ENCODE data around the gene KCNJ15. TPM values are rescaled to one million over a fixed set of nuclear protein-coding genes. Genes with fewer than 3 reads are reported as not detected.

KCNJ15 gene
- total RNA-seq, 2 donors from 2014 or later, result 23.1 to 27.5 TPM

DNA sequence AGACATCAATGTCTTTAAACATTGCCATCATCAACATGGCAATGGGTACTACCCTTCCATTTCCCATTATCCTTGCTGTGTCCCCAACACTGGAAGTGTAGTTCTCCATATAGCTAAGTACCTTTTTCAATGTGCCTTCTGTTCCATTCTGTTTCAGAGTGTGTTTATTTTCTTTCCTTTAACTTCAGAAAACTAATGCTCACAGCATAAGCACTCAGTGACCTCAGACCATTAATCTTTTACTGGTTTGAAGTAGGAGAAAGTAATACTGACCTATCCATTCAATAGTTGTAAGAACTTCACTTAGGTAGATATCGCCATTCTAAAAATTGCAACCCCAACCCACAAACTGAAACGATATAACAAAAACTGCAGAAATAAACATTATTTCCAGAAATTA, 37.8 kb downstream of the KCNJ15 start:
- H3K27me3 ChIP-seq, result no peaks in the 10 kb centered on the region
- DNase-seq (no peak), ATAC-seq (no peak)
- intact Hi-C loops (cut with DNase I), result no loop called here
- no peak overlapping the region for H3K27ac ChIP-seq
- 82 to 97% methylated on average over 2 of the region's 2 CpGs for WGBS, 2 donors
- no peak overlapping the region for H3K4me3 ChIP-seq
- peaks cover 16% of the 10 kb centered on the region for H3K4me1 ChIP-seq
- no peaks in the 10 kb centered on the region for H3K9me3 ChIP-seq
- no peak for TF ChIP-seq POLR2A (IDR thresholded peaks at IDR 0.05)
- TF ChIP-seq, protein P1, sequence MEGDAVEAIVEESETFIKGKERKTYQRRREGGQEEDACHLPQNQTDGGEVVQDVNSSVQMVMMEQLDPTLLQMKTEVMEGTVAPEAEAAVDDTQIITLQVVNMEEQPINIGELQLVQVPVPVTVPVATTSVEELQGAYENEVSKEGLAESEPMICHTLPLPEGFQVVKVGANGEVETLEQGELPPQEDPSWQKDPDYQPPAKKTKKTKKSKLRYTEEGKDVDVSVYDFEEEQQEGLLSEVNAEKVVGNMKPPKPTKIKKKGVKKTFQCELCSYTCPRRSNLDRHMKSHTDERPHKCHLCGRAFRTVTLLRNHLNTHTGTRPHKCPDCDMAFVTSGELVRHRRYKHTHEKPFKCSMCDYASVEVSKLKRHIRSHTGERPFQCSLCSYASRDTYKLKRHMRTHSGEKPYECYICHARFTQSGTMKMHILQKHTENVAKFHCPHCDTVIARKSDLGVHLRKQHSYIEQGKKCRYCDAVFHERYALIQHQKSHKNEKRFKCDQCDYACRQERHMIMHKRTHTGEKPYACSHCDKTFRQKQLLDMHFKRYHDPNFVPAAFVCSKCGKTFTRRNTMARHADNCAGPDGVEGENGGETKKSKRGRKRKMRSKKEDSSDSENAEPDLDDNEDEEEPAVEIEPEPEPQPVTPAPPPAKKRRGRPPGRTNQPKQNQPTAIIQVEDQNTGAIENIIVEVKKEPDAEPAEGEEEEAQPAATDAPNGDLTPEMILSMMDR (IDR thresholded peaks at IDR 0.05), result no peak
- no peaks in the 10 kb centered on the region for H3K36me3 ChIP-seq (replicated peaks in 1 of 2; ENCODE audit: insufficient read depth in 1 of 2, low read depth in 2 of 2)

DNA sequence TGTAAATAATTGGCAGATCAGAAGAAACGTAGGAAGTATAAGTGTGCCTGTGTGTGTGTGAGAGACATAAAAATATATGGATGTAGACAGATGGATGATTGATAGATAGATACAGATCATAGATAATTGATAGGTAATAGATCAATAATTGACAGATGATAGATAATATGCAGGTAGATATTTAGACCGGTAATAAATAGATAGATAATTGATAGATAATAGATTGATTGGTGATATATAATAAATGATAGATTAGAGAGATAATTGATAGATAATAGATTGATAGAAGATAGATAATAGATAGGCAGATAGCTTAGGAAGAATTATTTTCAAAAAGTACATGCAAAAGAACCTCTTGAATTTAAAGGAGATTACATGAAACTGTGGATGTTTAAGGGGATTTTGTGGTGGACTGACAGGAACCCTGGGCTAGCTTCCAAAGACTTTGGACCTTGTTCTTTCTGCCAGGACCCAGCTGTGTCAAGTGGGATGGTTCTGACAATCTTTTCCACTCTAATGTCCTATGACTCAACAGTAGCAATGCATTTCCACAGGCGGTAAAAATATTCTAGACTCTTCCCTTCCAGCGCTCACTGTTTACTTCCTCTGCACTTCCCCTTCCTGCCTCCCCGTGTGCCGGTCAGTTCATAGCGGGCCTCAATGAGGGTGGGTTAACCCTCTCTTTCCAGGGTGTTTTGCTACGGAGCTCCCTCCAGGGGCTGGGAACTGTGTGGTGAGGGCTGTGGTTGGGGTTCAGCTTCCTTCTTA, 39.4 kb downstream of the KCNJ15 start:
- peak; percentile 24 for ATAC-seq
- H3K36me3 ChIP-seq (replicated peaks in 1 of 2; ENCODE audit: insufficient read depth in 1 of 2, low read depth in 2 of 2), result no peaks in the 10 kb centered on the region
- no peak for DNase-seq
- no peak for TF ChIP-seq POLR2A (IDR thresholded peaks at IDR 0.05)
- TF ChIP-seq, protein P1 (IDR thresholded peaks at IDR 0.05), result no peak
- H3K27ac ChIP-seq, result no peak overlapping the region
- H3K4me3 ChIP-seq, result no peak overlapping the region
- H3K9me3 ChIP-seq, result no peaks in the 10 kb centered on the region
- peaks cover 16% of the 10 kb centered on the region for H3K4me1 ChIP-seq
- H3K27me3 ChIP-seq, result no peaks in the 10 kb centered on the region
- intact Hi-C loops (cut with DNase I), result no loop called here
- 33 to 40% methylated on average over 8 of the region's 8 CpGs for WGBS, 2 donors

DNA sequence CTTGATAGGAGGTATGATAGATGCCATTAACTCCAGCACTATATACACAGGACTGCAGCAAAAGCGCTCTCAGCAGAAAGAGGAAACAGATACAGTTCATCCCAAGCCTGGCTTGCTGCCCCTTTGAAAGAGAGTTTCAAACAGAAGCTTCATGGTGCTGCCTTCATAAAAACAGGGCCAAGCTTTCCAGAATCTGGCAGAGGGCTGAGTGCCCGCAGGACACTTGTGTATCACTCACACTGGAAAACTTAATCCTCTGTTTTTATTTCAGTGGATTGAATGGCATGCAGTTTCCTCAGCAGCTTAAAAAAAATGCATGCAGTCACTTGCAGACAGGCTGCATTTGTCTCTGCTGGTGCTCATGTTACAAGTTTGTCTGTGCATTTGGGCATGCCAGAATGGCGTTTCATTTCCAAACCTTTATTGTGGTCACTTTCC, 40.4 kb downstream of the KCNJ15 start:
- no peaks in the 10 kb centered on the region for H3K9me3 ChIP-seq
- no peaks in the 10 kb centered on the region for H3K27me3 ChIP-seq
- WGBS, 2 donors, result 26 to 60% methylated on average over 3 of the region's 3 CpGs
- DNase-seq, result no peak
- H3K4me3 ChIP-seq, result no peak overlapping the region
- intact Hi-C loops (cut with DNase I), result no loop called here
- H3K27ac ChIP-seq, result peak overlapping the region in 1 of 4 donors; percentile 14
- ATAC-seq, result no peak
- H3K36me3 ChIP-seq (replicated peaks in 1 of 2; ENCODE audit: insufficient read depth in 1 of 2, low read depth in 2 of 2), result no peaks in the 10 kb centered on the region
- TF ChIP-seq, protein P1 (IDR thresholded peaks at IDR 0.05), result no peak
- no peak for TF ChIP-seq POLR2A (IDR thresholded peaks at IDR 0.05)
- H3K4me1 ChIP-seq, result peaks cover 16% of the 10 kb centered on the region

DNA sequence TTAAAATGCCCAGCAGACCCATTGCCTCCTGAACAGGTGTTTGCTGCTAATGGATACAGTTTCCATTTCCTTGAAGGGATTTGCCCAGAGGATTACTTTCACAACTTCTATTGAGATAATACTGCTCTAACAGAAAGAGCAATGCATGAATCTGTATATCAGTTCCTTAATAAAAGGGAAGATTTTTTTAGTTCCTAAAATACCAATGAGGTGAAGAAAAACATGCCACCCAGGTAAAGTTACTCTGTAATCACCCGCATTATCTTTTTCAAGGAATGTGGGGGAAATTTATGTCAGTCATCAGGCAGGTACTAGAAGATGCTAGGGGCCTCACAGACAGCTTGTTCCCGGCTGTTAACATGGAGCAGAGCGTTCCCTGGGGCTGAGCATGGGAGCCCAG, 41.1 kb downstream of the KCNJ15 start:
- TF ChIP-seq, protein P1 (IDR thresholded peaks at IDR 0.05), result no peak
- no peak for TF ChIP-seq POLR2A (IDR thresholded peaks at IDR 0.05)
- no peak for ATAC-seq

DNA sequence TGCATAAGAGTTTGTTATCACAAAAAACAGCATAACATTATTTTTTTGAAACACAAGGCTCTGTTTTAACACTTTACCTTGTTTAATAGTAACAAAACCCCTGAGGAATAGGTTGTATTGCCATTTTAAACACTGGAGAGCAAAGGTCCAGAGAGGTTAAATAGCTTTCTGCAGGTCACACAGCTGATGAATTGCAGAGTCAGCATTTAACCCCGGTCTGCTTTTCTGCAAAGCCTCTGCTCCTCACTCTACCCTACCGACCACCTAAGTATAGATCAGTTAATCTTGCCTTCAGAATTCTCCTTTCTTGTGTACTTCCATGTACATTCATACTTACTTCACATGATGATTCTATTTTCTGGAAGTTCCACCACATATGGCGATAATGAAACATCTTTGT, 42.0 kb downstream of the KCNJ15 start:
- Histone ChIP-seq H3K36me3 (replicated peaks in 1 of 2; ENCODE audit: insufficient read depth in 1 of 2, low read depth in 2 of 2) (no peaks in the 10 kb centered on the region), H3K27ac (no peak overlapping the region), H3K4me3 (no peak overlapping the region), H3K4me1 (peaks cover 3% of the 10 kb centered on the region), H3K27me3 (no peaks in the 10 kb centered on the region), H3K9me3 (no peaks in the 10 kb centered on the region)
- TF ChIP-seq, protein P1 (IDR thresholded peaks at IDR 0.05), result no peak
- TF ChIP-seq POLR2A (IDR thresholded peaks at IDR 0.05), result no peak
- intact Hi-C loops (cut with DNase I), result no loop called here
- DNase-seq (no peak), ATAC-seq (no peak)
- 81 to 85% methylated on average over 3 of the region's 3 CpGs for WGBS, 2 donors

More for the DNA sequence above, 41.1 kb downstream of the KCNJ15 start:
- no peaks in the 10 kb centered on the region for H3K27me3 ChIP-seq
- no peak overlapping the region for H3K27ac ChIP-seq
- intact Hi-C loops (cut with DNase I), result no loop called here
- peaks cover 13% of the 10 kb centered on the region for H3K4me1 ChIP-seq
- WGBS, 2 donors, result 63 to 67% methylated on average over 3 of the region's 3 CpGs
- H3K9me3 ChIP-seq, result no peaks in the 10 kb centered on the region
- H3K4me3 ChIP-seq, result no peak overlapping the region
- no peaks in the 10 kb centered on the region for H3K36me3 ChIP-seq (replicated peaks in 1 of 2; ENCODE audit: insufficient read depth in 1 of 2, low read depth in 2 of 2)
- DNase-seq, result no peak

Data from body of pancreas (tissue), 4 donors.